H4 (cell line): Measurements from ENCODE around the gene THAP10. TPM values are rescaled to one million over a fixed set of nuclear protein-coding genes. Genes with fewer than 3 reads are reported as not detected.
"Not testable (repeated sequence)": the region's sequence is repeated elsewhere in the genome, so short reads cannot be mapped to it uniquely, and the experiment has no call there.

ENCODE experiments used
- DNase-seq: peaks from one replicate; pipeline ENCODE4 v3.0.0-alpha.2; 2015; ENCODE audit warnings: low spot score
- total RNA-seq: library from RNA; depleted of rRNA; stranded (reverse); fragments of >200 nt; shearing (Covaris generic); gene quantifications from 2 replicates; pipeline ENCODE4 v1.2.3, GENCODE V29; 2014; rRNA removed

Gene THAP10
- total RNA-seq: 3.5 and 9.4 TPM in 2 replicates

- peak; percentile 96 for DNase-seq
Observed at GRCh38 chr15:70892002-70892911, at the start of gene THAP10, which contains the start of gene LRRC49. TSS of gene THAP10 (minus strand) at chr15:70892433. CDS start at chr15:70892272, 161 bp downstream. TSS of gene LRRC49 (plus strand) at chr15:70892826. CDS start at chr15:70892895, 69 bp downstream.

GRCh38 chr15:70936326-70936725 lies 44.1 kb upstream of the THAP10 start:
- no peak for DNase-seq

DNA sequence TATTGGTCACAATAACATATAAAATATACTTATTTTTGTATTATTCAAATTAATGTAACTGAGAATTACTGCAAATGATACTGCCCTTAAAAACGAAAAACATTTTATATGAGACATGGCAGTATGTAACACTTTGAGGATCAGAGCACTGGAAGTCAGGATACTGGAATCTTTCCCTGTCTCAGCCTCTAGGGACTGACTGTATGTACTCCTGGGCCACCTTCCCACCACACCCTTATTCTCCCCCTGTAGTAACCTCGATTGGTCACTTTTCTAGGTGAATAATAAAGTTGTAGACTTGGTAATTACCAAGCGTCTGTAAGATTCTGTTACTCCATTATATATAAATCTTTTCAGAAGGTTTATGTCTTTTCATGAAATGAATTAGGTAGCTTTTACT lies 43.4 kb upstream of the THAP10 start:
- no peak for DNase-seq

- DNase-seq: no peak
Observed at GRCh38 chr15:70933411-70933810, 41.2 kb upstream of the THAP10 start.

DNA sequence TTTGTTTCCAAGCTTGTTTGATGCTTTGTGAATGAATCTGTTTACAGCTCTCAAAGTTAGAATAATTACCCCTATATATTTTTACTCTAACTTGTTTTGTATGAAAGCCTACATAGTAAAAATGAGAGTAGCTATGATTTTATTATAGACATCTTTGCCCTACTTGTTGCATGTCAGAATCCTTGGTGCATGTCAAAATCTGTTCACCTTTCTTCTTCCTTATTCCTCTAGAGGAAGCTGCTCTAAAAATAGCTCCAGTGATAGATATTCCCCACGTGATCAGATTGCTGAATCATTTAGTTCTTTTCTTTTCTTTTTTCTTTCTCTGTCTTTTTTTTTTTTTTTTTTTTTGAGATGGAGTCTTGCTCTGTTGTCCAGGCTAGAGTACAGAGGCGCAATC lies 40.2 kb upstream of the THAP10 start:
- no peak for DNase-seq

DNA sequence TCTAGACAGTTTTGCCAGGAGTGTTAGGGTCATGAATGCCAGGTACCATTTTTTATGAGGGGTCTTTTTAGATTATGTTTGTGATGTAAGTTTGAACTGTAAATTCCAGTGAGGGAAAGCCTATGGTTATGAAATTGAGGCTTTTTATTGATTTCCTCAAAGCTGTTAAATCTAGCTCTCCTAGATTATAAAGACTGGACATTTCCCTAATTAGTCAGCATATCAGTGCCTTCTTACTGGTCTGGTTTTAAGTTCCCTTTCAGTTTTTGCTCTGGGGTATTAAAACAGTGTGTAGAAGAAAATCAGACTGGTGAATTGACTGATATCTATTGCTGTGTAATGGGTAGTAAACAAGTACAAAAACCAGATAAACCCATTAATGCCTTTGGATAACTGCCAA lies 39.6 kb upstream of the THAP10 start:
- no peak for DNase-seq

DNA sequence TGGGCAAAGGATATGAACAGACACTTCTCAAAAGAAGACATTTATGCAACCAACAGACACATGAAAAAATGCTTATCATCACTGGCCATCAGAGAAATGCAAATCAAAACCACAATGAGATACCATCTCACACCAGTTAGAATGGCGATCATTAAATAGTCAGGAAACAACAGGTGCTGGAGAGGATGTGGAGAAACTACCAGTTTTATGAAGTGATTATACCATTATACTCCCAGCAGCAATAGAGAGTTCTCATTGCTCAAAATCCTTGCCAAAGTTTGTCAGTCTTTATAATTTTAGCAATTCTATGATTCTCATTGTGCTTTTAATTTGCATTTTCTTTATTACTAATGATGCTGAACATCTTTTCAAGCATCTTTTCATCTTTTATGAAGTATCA lies 34.7 kb upstream of the THAP10 start:
- not testable (repeated sequence) for DNase-seq

GRCh38 chr15:70923311-70924080 lies 31.3 kb upstream of the THAP10 start:
- DNase-seq: no peak

DNA sequence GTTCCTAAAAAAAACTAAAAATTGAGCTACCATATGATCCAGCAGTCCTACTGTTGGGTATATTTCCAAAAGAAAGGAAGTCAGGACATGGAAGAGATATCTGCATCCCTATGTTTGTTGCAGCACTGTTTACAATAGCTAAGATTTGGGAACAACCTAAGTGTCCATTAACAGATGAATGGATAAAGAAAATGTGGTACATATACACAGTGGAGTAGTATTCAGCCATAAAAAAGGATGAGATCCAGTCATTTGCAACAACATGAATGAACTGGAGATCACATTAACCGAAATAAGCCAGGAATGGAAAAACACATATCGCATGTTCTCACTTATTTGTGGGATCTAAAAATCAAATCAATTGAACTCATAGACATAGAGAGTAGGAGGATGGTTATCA lies 29.9 kb upstream of the THAP10 start:
- DNase-seq: no peak

- no peak for DNase-seq
Observed at GRCh38 chr15:70920981-70921696, 28.9 kb upstream of the THAP10 start.

DNA sequence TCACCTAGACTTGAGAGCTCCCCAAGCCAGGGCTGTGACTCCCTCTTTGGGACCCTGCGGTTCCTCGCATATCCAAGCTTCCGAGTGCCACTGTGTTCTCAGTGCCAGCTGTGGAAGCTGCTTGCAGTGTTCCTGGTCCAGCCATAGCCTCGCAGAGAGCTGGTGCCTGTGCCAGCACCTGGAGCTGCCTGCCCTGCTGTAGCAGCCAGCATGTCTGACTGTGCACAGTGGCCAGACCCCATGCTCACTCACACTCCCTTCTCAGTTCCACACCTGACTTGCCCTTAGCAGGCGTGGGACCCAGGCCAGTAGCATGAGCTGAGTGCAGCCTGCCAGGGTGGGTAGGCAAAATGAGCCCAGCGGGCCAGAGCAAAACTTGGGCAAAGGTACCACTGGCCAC lies 25.7 kb upstream of the THAP10 start:
- no peak for DNase-seq

DNA sequence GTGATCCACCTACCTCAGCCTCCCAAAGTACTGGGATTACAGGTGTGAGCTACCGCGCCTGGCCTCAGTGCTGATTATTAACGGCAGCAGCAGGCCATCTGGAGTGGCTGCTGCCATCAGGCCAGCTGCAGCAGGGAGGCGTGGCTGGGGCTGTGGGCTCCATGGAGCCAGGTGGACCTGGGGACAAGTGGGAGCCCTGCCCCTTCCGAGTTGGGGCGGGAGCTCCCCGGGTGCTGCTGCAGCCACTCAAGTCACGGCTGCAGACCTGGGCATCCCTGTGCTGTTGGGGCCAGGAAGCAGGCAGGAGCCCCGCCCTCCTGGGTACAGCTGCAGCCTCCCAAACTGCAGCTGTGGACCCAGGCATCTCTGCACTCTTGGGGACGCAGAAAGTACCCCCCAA lies 24.3 kb upstream of the THAP10 start:
- no peak for DNase-seq

DNA sequence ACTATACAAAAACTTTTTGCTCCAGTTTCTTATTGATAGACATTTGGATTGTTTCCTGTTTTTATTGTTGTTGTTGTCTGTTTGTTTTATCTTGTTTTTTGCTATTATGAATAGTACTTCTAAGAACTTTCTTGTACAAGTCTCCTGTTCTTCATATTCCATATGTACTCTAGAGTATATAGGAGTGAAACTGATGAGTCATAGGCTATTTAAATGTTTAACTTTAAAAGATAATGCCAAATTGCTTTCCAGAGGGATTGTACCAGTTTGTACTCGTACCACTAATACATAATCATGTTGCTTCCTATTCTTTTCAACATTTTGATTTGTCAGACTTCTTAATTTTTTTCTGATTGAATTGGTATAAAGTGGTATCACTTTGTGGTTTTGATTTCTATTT lies 20.0 kb upstream of the THAP10 start:
- DNase-seq: no peak

DNA sequence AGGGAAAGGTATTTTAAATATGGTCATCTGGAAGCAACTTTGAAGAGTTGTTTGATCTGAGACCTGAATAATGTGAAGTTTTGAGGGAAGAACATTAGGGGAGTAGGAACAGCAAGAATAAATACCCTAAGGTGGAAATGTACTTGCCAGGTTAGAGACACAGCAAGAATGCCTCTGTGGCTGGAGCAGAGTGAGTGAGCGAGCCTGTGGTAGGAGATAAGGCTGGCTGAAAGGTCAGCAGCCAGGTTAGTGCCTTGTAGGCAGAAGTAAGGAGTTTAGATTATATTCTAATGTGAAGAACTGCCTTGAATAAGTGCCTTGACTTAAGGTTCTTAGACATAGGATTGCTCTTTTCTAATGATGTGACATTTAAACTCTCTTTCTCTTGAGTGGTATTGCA lies 18.7 kb upstream of the THAP10 start:
- no peak for DNase-seq

- DNase-seq: no peak
Observed at GRCh38 chr15:70907784-70908471, 15.7 kb upstream of the THAP10 start.

GRCh38 chr15:70906842-70907241 lies 14.6 kb upstream of the THAP10 start:
- no peak for DNase-seq

DNA sequence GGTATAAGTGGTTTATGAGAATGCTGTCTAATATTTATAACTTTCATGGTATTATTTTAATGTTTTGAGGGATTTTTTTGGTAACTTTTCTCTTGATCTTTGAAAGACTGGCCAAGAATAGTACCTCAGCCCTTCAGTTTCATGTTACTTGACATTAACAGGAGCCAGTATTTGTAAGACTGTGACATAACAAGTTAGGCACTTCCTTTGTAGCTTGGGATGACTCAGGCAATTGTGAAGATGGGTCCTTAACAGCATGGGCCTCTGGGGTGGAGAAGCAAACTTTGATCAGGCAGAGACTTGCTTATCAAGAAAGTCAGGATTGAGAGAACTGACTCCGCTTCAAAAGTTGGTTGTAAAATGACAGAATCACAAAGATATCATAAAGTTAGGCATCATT lies 9.9 kb upstream of the THAP10 start:
- DNase-seq: peak; percentile 32

GRCh38 chr15:70892912-70893560 lies 803 bp upstream of the THAP10 start:
- DNase-seq: peak; percentile 46

- no peak for DNase-seq
Observed at GRCh38 chr15:70882361-70882760, 9.9 kb downstream of the THAP10 start.

GRCh38 chr15:70880781-70881180 lies 11.5 kb downstream of the THAP10 start:
- no peak for DNase-seq

DNA sequence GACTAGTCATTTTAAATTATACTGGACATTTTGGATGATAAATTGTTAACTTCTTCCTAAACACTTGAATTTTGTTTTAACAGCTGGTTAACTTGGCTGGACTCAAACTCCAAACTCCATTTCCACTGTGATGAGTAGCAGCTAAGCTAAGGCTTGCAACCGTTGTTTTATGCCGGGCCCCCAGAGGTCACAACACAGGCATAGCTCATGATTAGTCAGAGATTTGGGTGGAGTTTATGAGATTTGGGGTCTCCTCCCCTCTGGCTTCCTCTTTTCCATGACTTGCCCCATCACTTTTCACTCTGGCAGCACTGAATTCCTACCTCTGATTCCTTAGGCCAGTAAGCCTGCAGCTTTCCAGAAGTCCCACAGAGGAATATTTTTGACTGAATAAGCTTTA lies 12.8 kb downstream of the THAP10 start:
- no peak for DNase-seq
